Measurements from ENCODE around the gene RSPH3.
"Not testable (repeated sequence)": the region's sequence is repeated elsewhere in the genome, so short reads cannot be mapped to it uniquely, and the experiment has no call there.

Gene RSPH3

GRCh38 chr6:158999666-159000403, at the start of gene RSPH3:
RSPH3 (minus strand) TSS chr6:159000202; CDS start chr6:158999550, 652 bp downstream.
- DNase-seq (ENCODE audit: low read depth in 1 of 2, low spot score in 1 of 2), result peak; percentile 74 to 88

DNA sequence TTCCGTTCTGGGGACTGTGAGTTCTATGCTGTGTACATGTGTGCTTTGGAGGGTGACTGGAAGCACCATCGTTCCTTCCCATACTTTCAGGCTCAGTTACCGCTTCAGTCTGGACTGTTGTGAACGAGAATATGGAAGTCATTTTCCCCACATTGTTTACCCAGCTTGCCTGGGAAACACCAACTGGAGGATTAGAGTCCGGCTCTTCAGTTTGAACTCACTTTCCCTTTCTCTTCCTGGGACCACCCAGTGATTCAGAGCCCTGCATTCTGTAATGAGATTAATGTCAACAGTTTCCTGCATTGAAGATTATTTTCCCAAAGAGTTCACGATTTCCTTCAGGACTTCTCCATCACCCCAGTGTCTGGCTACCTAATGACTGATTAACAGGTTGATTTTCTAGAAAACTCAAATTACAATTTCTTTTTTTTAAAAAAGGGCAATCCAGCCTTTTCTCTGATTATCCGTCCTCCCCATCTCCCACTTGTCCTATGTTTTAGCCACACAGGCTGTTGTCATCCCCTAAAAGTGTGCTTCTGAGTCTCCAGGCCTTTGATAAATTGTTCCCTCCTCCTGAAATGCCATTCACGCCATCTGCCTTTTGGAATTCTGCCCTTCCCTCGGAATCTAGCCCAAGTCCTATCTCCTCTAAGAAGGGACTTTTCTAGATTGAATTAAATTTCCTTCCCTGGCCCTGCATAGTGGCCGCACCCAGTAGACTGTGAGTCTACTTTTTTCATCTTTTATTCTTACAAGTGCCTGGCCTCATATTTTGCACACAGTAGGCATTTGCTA, 48.1 kb upstream of the RSPH3 start:
- no peak for DNase-seq (ENCODE audit: low read depth in 1 of 2, low spot score in 1 of 2)

DNA sequence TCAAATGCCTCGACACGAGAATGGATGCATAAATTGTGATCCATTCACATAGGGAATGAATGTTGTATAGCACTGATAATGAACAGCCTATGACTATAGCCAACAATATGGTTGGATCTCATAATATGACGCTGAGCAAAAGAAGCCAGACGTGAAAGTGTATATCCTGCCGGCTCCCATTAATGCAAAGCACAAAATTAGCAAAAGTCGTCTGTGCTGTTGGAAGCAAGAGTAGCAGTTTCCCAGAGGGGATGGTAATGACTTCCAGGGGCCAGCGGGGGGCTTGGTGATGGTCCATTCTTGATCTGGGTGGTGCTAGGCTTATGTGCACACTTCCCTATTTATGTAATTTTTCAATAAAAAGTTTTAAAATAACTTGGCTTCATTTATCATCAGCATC, 45.8 kb upstream of the RSPH3 start:
- DNase-seq (ENCODE audit: low read depth in 1 of 2, low spot score in 1 of 2), result no peak

DNA sequence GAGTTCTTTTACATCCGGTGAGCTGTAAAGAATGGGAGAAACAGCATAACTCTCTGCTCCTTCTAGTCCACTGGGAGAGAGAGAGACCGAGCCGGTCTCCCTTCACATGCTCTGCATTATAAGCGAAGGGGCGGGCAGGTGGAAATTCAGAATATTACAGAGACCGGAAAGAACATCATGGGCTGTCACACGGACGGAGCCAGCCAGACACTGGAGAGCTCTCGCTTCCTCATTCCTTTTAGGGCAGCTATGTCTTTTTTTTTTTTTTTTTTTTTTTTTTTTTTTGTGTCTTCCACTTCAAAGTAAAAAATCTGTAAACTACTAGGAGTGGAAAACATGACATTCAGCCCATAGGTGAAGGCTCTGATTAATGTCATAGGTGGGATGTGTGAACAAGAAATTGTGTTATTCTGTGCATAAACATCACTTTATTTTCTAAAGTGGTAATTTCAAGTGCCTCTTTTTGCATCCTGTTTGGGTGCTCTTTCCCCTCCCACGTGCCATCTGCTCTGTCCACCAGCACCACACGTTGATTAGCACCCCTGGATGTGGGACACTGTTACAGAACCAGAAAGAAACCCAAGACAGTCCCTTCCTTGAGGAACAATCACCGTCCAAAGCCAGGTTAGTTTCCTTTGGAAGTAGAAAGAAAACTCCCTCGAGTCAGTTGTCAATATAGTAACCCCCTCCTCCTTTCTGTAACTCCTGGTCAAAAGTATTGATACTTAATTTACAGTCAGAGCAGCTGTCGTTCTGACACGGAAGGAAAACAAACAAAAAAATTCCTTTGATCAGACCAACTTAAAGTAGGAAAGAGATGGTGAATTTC, 45.1 kb upstream of the RSPH3 start, which contains the start of gene TAGAP:
TAGAP (minus strand) TSS at position 93 of the 829 bp plus-strand sequence. CDS start 845 bp downstream, outside the sequence.
- DNase-seq (ENCODE audit: low read depth in 1 of 2, low spot score in 1 of 2), result peak; percentile 62 to 76

DNA sequence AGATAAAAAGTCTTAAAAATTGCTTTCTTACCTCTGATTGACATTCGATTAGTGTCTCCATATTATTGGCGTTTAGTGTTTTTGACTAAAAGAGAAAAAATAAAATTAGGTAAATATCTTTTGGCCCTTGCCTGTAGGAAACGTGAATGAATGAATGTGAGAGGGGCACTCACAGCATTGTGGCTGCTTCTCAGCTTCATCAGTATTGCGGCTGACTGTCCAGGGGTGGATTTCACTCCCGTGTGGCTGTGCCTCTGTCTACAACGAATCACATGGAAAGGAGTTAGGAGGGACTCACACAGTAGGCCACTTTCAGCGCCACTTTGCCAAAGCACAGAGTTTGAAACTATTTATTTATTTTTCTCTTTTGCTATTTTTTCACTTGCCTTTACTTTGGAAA, 43.9 kb upstream of the RSPH3 start:
- no peak for DNase-seq (ENCODE audit: low read depth in 1 of 2, low spot score in 1 of 2)

DNA sequence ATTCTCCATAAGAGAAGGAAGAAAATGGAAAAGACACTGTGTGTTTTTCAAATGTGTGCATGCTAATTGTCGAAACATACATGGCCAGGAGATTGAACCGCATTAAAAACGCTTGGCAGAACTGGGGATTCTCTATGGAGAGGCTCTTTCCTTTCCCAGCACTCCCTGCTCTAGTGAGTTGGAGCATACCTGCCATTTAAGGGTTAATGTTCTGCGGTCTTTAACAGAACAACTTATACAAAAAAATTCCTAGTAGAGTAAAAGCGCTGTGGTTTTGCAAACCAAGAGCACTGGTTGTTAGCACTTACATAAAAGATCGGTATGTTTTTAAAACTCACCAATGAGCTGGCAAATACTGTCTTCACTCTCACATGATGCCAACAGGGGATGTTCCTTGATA, 43.2 kb upstream of the RSPH3 start:
- no peak for DNase-seq (ENCODE audit: low read depth in 1 of 2, low spot score in 1 of 2)

- no peak for DNase-seq (ENCODE audit: low read depth in 1 of 2, low spot score in 1 of 2)
Measured at GRCh38 chr6:159042826-159043181, 42.8 kb upstream of the RSPH3 start.

DNA sequence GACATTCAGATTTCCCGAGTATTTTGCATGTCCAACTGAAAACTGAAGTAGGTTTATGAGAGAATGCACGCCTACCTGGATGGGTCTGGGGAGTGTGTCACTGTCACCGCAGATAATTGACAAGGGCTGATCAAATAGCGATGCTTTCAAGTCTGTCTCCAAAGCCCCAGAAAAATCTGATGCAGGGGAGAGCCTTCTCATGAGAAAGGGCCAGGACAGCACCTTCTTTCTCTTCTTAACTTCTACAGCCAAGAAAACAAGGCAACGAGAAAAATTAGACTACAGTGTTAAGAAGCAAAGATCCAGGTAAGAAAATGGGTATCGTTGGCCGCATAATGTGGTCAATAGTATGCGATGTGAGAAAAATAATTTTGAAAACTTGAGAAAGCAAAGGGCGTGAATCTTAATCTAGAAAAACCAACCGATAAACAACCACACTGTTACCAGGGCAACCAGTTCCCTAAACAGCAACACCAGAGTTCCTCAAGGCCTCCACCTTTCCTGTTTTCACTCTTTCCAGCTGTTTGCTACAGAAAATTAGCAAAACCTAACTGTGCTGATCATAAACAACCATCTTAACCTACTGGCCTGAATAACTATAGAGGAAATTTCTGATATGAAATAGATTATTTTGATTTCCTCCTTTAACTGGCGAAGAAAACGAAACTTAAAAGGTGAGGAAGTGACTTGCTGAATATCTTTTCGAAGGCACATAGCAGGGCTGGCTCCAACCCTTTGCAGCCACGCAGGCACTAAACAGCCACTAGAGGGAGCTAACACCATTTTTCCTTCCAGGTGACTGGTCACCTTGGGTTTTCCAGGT, 42.2 kb upstream of the RSPH3 start:
- DNase-seq (ENCODE audit: low read depth in 1 of 2, low spot score in 1 of 2), result peak in 1 of 2 donors; percentile 53

- no peak for DNase-seq (ENCODE audit: low read depth in 1 of 2, low spot score in 1 of 2)
Measured at GRCh38 chr6:159041181-159041580, 41.2 kb upstream of the RSPH3 start.

- no peak for DNase-seq (ENCODE audit: low read depth in 1 of 2, low spot score in 1 of 2)
Measured at GRCh38 chr6:159039885-159040258, 39.9 kb upstream of the RSPH3 start.

- DNase-seq (ENCODE audit: low read depth in 1 of 2, low spot score in 1 of 2), result no peak
Measured at GRCh38 chr6:159038914-159039884, 39.2 kb upstream of the RSPH3 start.

GRCh38 chr6:159038318-159038717, 38.3 kb upstream of the RSPH3 start:
- not testable (repeated sequence) for DNase-seq (ENCODE audit: low read depth in 1 of 2, low spot score in 1 of 2)

DNA sequence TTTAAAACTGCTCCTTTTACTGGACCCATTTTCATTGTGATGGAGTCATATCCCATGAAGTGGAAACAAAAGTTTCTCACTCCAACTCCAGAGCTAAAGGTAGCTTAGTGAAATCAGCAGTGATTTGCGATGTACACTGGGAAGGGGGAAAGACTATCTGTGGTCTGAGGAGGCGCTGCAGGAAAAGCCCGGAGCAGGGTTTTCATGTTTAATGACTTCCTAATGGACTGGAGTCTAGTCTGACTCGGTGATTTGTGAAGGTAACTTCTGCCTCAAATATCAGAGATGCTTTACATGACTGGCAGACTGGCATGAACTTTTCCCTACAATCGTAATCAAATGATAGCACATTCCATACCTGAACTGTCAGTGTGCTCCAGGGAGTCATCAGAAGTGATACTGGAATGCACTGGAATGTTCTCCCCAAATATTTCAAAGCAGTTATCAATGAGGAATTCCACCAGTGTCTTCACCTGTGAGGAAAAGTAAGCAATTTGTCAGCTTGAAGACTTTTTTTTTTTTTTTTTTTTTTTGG, 37.8 kb upstream of the RSPH3 start:
- no peak for DNase-seq (ENCODE audit: low read depth in 1 of 2, low spot score in 1 of 2)

DNA sequence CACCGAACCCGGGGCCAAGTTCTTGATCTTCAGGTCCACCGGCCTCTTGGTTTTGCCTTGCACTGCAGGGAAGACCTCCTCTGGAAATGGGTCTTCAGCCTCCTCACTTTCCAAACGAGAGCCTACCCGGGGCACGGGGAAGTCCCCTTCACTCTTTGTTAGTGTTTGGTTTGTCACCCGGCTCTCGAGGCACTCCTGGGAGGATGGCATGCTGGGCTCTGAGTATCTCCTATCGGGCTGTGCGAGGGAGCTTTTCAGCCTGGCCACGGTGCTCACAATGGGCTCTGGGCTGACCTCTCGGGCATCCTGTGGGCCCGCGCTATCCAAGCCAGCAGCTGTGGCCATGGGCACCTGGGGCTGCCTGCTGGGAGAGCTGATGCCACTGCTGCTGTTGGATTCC, 36.7 kb upstream of the RSPH3 start:
- no peak for DNase-seq (ENCODE audit: low read depth in 1 of 2, low spot score in 1 of 2)

DNA sequence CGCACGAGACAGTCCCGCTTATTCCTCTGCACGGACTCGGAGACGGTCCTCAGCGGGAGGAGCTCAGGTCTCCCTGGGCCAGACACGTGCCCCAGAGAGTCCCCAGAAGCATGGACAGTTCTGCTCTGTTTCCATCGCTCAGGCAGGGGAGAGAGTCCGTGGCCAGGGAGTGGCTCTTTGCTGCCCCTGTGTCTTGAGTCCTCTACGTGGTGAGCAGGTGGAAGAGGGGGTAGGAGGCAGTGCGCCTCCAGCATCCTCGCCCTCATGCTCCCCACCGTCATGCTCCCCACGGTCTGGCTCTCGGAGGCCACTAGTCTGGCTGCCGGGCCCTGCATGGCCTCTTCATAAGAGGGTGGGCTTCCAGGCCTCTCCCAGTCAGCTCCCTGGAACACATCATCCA, 35.9 kb upstream of the RSPH3 start:
- no peak for DNase-seq (ENCODE audit: low read depth in 1 of 2, low spot score in 1 of 2)

- no peak for DNase-seq (ENCODE audit: low read depth in 1 of 2, low spot score in 1 of 2)
Measured at GRCh38 chr6:159033160-159034049, 33.4 kb upstream of the RSPH3 start.

DNA sequence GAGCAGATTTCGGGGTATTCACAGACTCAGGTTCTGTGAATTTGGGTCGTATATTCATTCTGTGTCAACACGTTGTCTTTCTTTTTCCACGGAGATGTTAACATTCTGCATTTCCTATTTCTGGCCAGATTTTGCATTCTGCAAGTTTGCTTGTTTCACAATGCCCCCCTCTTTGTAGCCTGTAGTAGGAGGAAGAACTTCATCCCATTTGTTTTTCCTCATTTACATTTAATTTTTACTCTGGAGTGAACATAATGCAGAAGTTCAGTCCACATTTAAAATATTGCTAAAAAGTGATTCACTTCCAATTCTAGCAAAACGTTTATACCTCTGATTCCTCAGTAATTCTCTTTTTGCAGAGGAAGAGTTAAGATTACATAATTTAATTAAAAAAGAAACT, 31.8 kb upstream of the RSPH3 start:
- no peak for DNase-seq (ENCODE audit: low read depth in 1 of 2, low spot score in 1 of 2)

DNA sequence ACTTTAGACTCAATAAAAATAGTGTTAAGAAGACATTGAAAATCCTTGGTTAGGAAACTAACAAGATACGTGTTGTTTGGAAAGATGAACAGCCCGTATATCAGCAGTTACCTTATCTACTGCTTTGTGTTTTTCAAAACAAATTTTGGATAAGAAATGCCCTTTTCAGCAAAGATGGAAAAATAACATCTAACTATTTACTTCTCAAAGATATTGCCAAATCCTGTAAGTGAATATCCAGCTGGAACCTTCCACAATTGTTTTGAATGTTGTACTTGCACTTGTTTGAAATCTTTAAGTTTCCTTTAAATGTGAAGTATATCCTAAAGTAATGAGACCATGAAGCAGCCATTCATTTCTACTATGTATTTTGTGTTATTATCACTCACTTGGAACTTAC, 30.2 kb upstream of the RSPH3 start:
- DNase-seq (ENCODE audit: low read depth in 1 of 2, low spot score in 1 of 2), result no peak
